ENCODE results near the gene CSNK1G2.

GRCh38 chr19:1980809-1981181 is 39.8 kb downstream of the CSNK1G2 start:
- TF ChIP-seq CTCF (IDR thresholded peaks at IDR 0.05): no peak
- TF ChIP-seq POLR2AphosphoS5 (IDR thresholded peaks at IDR 0.05): no peak
- TF ChIP-seq EP300 (IDR thresholded peaks at IDR 0.05): no peak
- no peak for TF ChIP-seq POLR2A (IDR thresholded peaks at IDR 0.05; ENCODE audit: low read depth)

All from esophagus muscularis mucosa (tissue), 4 donors.